Cardiac muscle cell (in vitro differentiated cells and primary cell): ENCODE results near the gene TENT5C. TPM values are rescaled to one million over a fixed set of nuclear protein-coding genes. Genes with fewer than 3 reads are reported as not detected.

Experiments used
- DNase-seq, 2 donors: peaks; one replicate each; pipeline versions ENCODE4 v3.0.0 to v3.0.0-alpha.2; 2010 to 2017; ENCODE audit warnings: low read depth in 1 of 2, low spot score in 1 of 2
- H3K27ac ChIP-seq: fragments of 200-600 bp; sonication (generic); 2 replicates; pipeline ENCODE4 v1.5.1; 2016
- H3K27me3 ChIP-seq: fragments of 200-600 bp; sonication (generic); 2 replicates; pipeline ENCODE4 v1.6.0; 2016; ENCODE audit warnings: control low read depth
- H3K36me3 ChIP-seq: fragments of 200-600 bp; sonication (generic); 2 replicates; pipeline ENCODE4 v1.5.1; 2016; ENCODE audit warnings: control low read depth
- H3K4me1 ChIP-seq: fragments of 200-600 bp; sonication (generic); 2 replicates; pipeline ENCODE4 v1.8.1; 2017; ENCODE audit warnings: low read depth, mild to moderate bottlenecking, mixed run types
- H3K4me3 ChIP-seq: fragments of 200-600 bp; sonication (generic); 2 replicates; pipeline ENCODE4 v1.5.1; 2016; ENCODE audit warnings: mild to moderate bottlenecking
- H3K9me3 ChIP-seq: fragments of 200-600 bp; sonication (generic); 2 replicates; pipeline ENCODE4 v1.5.1; 2017; ENCODE audit warnings: low read depth, mild to moderate bottlenecking, control low read depth
- CTCF ChIP-seq: IDR thresholded peaks from 2 replicates; pipeline ENCODE4 v1.5.1; 2012; ENCODE audit warnings: low read depth, mild to moderate bottlenecking, low read length
- polyA plus RNA-seq: library from polyadenylated mRNA; unstranded; fragments of >200 nt; fragmentation: Nextera tagmentation; extraction: Ambion mirVana; gene quantifications from 2 replicates; pipeline ENCODE4 v1.2.1, GENCODE V29; 2016
- total RNA-seq: library from RNA; depleted of rRNA; stranded (reverse); fragments of >200 nt; gene quantifications from 2 replicates; pipeline ENCODE4 v1.2.3, GENCODE V29; 2016

The TENT5C gene
- total and polyA plus RNA-seq, 2 experiments from 2014 or later, result 0.63 to 1.1 TPM

GRCh38 chr1:117608115-117608615, 2.3 kb downstream of the TENT5C start:
- Histone ChIP-seq H3K4me1 (peaks cover 11% of the 10 kb centered on the region), H3K27ac (no peak overlapping the region), H3K4me3 (no peak overlapping the region), H3K36me3 (no peaks in the 10 kb centered on the region), H3K27me3 (peaks cover 28% of the 10 kb centered on the region), H3K9me3 (no peaks in the 10 kb centered on the region)
- no peak for DNase-seq
- TF ChIP-seq CTCF, result no peak

- no peak for TF ChIP-seq CTCF
- H3K4me1 ChIP-seq, result peaks cover 16% of the 10 kb centered on the region
- DNase-seq, result no peak
- H3K27ac ChIP-seq, result no peak overlapping the region
- no peaks in the 10 kb centered on the region for H3K36me3 ChIP-seq
- peaks cover 22% of the 10 kb centered on the region for H3K27me3 ChIP-seq
- no peak overlapping the region for H3K4me3 ChIP-seq
- H3K9me3 ChIP-seq, result no peaks in the 10 kb centered on the region
Measured at GRCh38 chr1:117608758-117609157, 2.9 kb downstream of the TENT5C start.

- H3K9me3 ChIP-seq, result no peaks in the 10 kb centered on the region
- peaks cover 15% of the 10 kb centered on the region for H3K27me3 ChIP-seq
- DNase-seq, result no peak
- no peak for TF ChIP-seq CTCF
- peaks cover 20% of the 10 kb centered on the region for H3K4me1 ChIP-seq
- no peak overlapping the region for H3K27ac ChIP-seq
- H3K4me3 ChIP-seq, result no peak overlapping the region
- H3K36me3 ChIP-seq, result no peaks in the 10 kb centered on the region
Measured at GRCh38 chr1:117609471-117609911, 3.6 kb downstream of the TENT5C start.

GRCh38 chr1:117610036-117610435, 4.2 kb downstream of the TENT5C start:
- peaks cover 20% of the 10 kb centered on the region for H3K4me1 ChIP-seq
- no peak for TF ChIP-seq CTCF
- H3K27ac ChIP-seq, result no peak overlapping the region
- no peak overlapping the region for H3K4me3 ChIP-seq
- no peak for DNase-seq
- H3K36me3 ChIP-seq, result no peaks in the 10 kb centered on the region
- peaks cover 15% of the 10 kb centered on the region for H3K27me3 ChIP-seq
- no peaks in the 10 kb centered on the region for H3K9me3 ChIP-seq

GRCh38 chr1:117611121-117611601, 5.3 kb downstream of the TENT5C start:
- no peak for TF ChIP-seq CTCF
- Histone ChIP-seq H3K27ac (no peak overlapping the region), H3K36me3 (no peaks in the 10 kb centered on the region), H3K27me3 (peaks cover 15% of the 10 kb centered on the region), H3K4me3 (no peak overlapping the region), H3K4me1 (peaks cover 20% of the 10 kb centered on the region), H3K9me3 (no peaks in the 10 kb centered on the region)
- peak; percentile 24 to 36 for DNase-seq
